SK-N-MC (cell line): ENCODE measurements around the gene SUN2.

ENCODE experiments used
- EZH2 ChIP-seq: fragments of 200-600 bp; sonication (generic); IDR thresholded peaks from one replicate; pipeline ENCODE4 v1.6.1; 2017; ENCODE audit warnings: antibody characterized with exemption
- POLR2AphosphoS5 ChIP-seq: IDR thresholded peaks from 2 replicates; pipeline ENCODE4 v1.6.1; 2012; ENCODE audit warnings: mild to moderate bottlenecking, low read depth, low read length, borderline replicate concordance

- TF ChIP-seq POLR2AphosphoS5 (no peak), EZH2 (no peak)
Measured at GRCh38 chr22:38775656-38776055, 19.9 kb upstream of the SUN2 start.
